Measurements from ENCODE around the gene BCL2A1. TPM values are rescaled to one million over a fixed set of nuclear protein-coding genes. Genes with fewer than 3 reads are reported as not detected.
"Not testable (repeated sequence)": the region's sequence is repeated elsewhere in the genome, so short reads cannot be mapped to it uniquely, and the experiment has no call there.

The BCL2A1 gene
- polyA plus RNA-seq, 6 donors from 2014 or later = 30.9 to 58.4 (median 44.4) TPM

- Mint-ChIP-seq H3K27me3 (peaks cover 0 to 5% (median 4%) of the 10 kb centered on the region in 3 donors), H3K4me1 (peaks cover 8 to 13% (median 11%) of the 10 kb centered on the region in 3 donors), H3K9me3 (peaks cover 0 to 1% (median 0%) of the 10 kb centered on the region in 7 donors), H3K27ac (peak overlapping the region in 2 of 6 donors; percentile 25 to 73), H3K4me3 (no peak overlapping the region), H3K36me3 (no peaks in the 10 kb centered on the region)
- ATAC-seq (ENCODE audit: low read depth in 2 of 2) (peak; percentile 41), DNase-seq (no peak)
Measured at GRCh38 chr15:79948095-79948695, 22.8 kb downstream of the BCL2A1 start.

- peaks cover 4 to 13% (median 8%) of the 10 kb centered on the region in 3 donors for H3K27me3 Mint-ChIP-seq
- H3K4me3 Mint-ChIP-seq = no peak overlapping the region
- ATAC-seq (ENCODE audit: low read depth in 2 of 2) = no peak
Measured at GRCh38 chr15:79947009-79947408, 24.0 kb downstream of the BCL2A1 start.

GRCh38 chr15:79944622-79945021 lies 26.4 kb downstream of the BCL2A1 start:
- no peak for DNase-seq
- Mint-ChIP-seq H3K27ac (no peak overlapping the region), H3K27me3 (peaks cover 11 to 18% (median 12%) of the 10 kb centered on the region in 3 donors), H3K9me3 (peaks cover 0 to 1% (median 0%) of the 10 kb centered on the region in 7 donors), H3K4me1 (peaks cover 7 to 13% (median 10%) of the 10 kb centered on the region in 3 donors), H3K36me3 (no peaks in the 10 kb centered on the region), H3K4me3 (no peak overlapping the region)
- no peak for ATAC-seq (ENCODE audit: low read depth in 2 of 2)

More at GRCh38 chr15:79947009-79947408, 24.0 kb downstream of the BCL2A1 start:
- Mint-ChIP-seq H3K4me1 (peaks cover 7 to 13% (median 10%) of the 10 kb centered on the region in 3 donors), H3K27ac (peak overlapping the region in 1 of 6 donors; percentile 7), H3K36me3 (no peaks in the 10 kb centered on the region), H3K9me3 (peaks cover 0 to 1% (median 0%) of the 10 kb centered on the region in 7 donors)
- DNase-seq = no peak

GRCh38 chr15:79943820-79944219 lies 27.2 kb downstream of the BCL2A1 start:
- H3K4me1 Mint-ChIP-seq = peaks cover 7 to 12% (median 10%) of the 10 kb centered on the region in 3 donors
- H3K36me3 Mint-ChIP-seq = no peaks in the 10 kb centered on the region
- no peak overlapping the region for H3K27ac Mint-ChIP-seq
- DNase-seq (no peak), ATAC-seq (ENCODE audit: low read depth in 2 of 2) (no peak)
- H3K9me3 Mint-ChIP-seq = peaks cover 0 to 4% (median 0%) of the 10 kb centered on the region in 7 donors
- H3K4me3 Mint-ChIP-seq = no peak overlapping the region
- H3K27me3 Mint-ChIP-seq = peaks cover 11 to 24% (median 18%) of the 10 kb centered on the region in 3 donors

- no peak for ATAC-seq (ENCODE audit: low read depth in 2 of 2)
- no peak for DNase-seq
- peaks cover 11 to 20% (median 18%) of the 10 kb centered on the region in 3 donors for H3K27me3 Mint-ChIP-seq
- no peaks in the 10 kb centered on the region for H3K36me3 Mint-ChIP-seq
- peaks cover 0 to 4% (median 0%) of the 10 kb centered on the region in 7 donors for H3K9me3 Mint-ChIP-seq
- H3K4me3 Mint-ChIP-seq = no peak overlapping the region
- H3K27ac Mint-ChIP-seq = no peak overlapping the region
- peaks cover 3 to 6% (median 4%) of the 10 kb centered on the region in 3 donors for H3K4me1 Mint-ChIP-seq
Measured at GRCh38 chr15:79942741-79943481, 28.1 kb downstream of the BCL2A1 start.

- Mint-ChIP-seq H3K27ac (no peak overlapping the region), H3K9me3 (peaks cover 0 to 4% (median 0%) of the 10 kb centered on the region in 7 donors), H3K27me3 (peaks cover 6 to 30% (median 18%) of the 10 kb centered on the region in 3 donors), H3K4me3 (no peak overlapping the region), H3K4me1 (no peaks in the 10 kb centered on the region), H3K36me3 (no peaks in the 10 kb centered on the region)
- ATAC-seq (ENCODE audit: low read depth in 2 of 2) (no peak), DNase-seq (no peak)
Measured at GRCh38 chr15:79939399-79939798, 31.6 kb downstream of the BCL2A1 start.

GRCh38 chr15:79938143-79938542 lies 32.9 kb downstream of the BCL2A1 start:
- Mint-ChIP-seq H3K9me3 (peaks cover 0 to 4% (median 0%) of the 10 kb centered on the region in 7 donors), H3K27ac (no peak overlapping the region), H3K4me3 (no peak overlapping the region), H3K36me3 (no peaks in the 10 kb centered on the region), H3K4me1 (no peaks in the 10 kb centered on the region), H3K27me3 (peaks cover 6 to 36% (median 18%) of the 10 kb centered on the region in 3 donors)
- no peak for DNase-seq
- ATAC-seq (ENCODE audit: low read depth in 2 of 2) = no peak

GRCh38 chr15:79935556-79936201 lies 35.3 kb downstream of the BCL2A1 start:
- not testable (repeated sequence) for H3K27ac Mint-ChIP-seq; ATAC-seq (ENCODE audit: low read depth in 2 of 2); H3K36me3 Mint-ChIP-seq

GRCh38 chr15:79933231-79933630 lies 37.8 kb downstream of the BCL2A1 start:
- no peaks in the 10 kb centered on the region for H3K4me1 Mint-ChIP-seq
- H3K36me3 Mint-ChIP-seq = no peaks in the 10 kb centered on the region

More at GRCh38 chr15:79935556-79936201, 35.3 kb downstream of the BCL2A1 start:
- peaks cover 14 to 37% (median 32%) of the 10 kb centered on the region in 3 donors for H3K27me3 Mint-ChIP-seq
- not testable (repeated sequence) for H3K9me3 Mint-ChIP-seq, DNase-seq, H3K4me3 Mint-ChIP-seq, H3K4me1 Mint-ChIP-seq

GRCh38 chr15:79932447-79932846 lies 38.5 kb downstream of the BCL2A1 start:
- Mint-ChIP-seq H3K36me3 (no peaks in the 10 kb centered on the region), H3K4me3 (no peak overlapping the region), H3K27ac (no peak overlapping the region), H3K4me1 (no peaks in the 10 kb centered on the region), H3K9me3 (peaks cover 0 to 4% (median 0%) of the 10 kb centered on the region in 7 donors), H3K27me3 (peaks cover 27 to 34% (median 32%) of the 10 kb centered on the region in 3 donors)
- ATAC-seq (ENCODE audit: low read depth in 2 of 2) = no peak
- no peak for DNase-seq

More at GRCh38 chr15:79933231-79933630, 37.8 kb downstream of the BCL2A1 start:
- no peak overlapping the region for H3K27ac Mint-ChIP-seq
- DNase-seq (no peak), ATAC-seq (ENCODE audit: low read depth in 2 of 2) (no peak)
- peaks cover 0 to 4% (median 0%) of the 10 kb centered on the region in 7 donors for H3K9me3 Mint-ChIP-seq
- peaks cover 27 to 34% (median 32%) of the 10 kb centered on the region in 3 donors for H3K27me3 Mint-ChIP-seq
- H3K4me3 Mint-ChIP-seq = no peak overlapping the region

- DNase-seq (no peak), ATAC-seq (ENCODE audit: low read depth in 2 of 2) (no peak)
- Mint-ChIP-seq H3K4me1 (no peaks in the 10 kb centered on the region), H3K27me3 (peaks cover 27 to 32% (median 29%) of the 10 kb centered on the region in 3 donors), H3K27ac (no peak overlapping the region), H3K4me3 (no peak overlapping the region), H3K9me3 (peaks cover 0 to 4% (median 0%) of the 10 kb centered on the region in 7 donors), H3K36me3 (no peaks in the 10 kb centered on the region)
Measured at GRCh38 chr15:79930516-79930915, 40.5 kb downstream of the BCL2A1 start.

GRCh38 chr15:79929412-79929811 lies 41.6 kb downstream of the BCL2A1 start:
- Mint-ChIP-seq H3K4me3 (no peak overlapping the region), H3K36me3 (no peaks in the 10 kb centered on the region), H3K9me3 (peaks cover 0 to 4% (median 0%) of the 10 kb centered on the region in 7 donors), H3K4me1 (no peaks in the 10 kb centered on the region), H3K27me3 (peaks cover 25 to 32% (median 27%) of the 10 kb centered on the region in 3 donors), H3K27ac (peak overlapping the region in 2 of 6 donors; percentile 33 to 46)
- no peak for ATAC-seq (ENCODE audit: low read depth in 2 of 2)
- DNase-seq = no peak

- not testable (repeated sequence) for H3K36me3 Mint-ChIP-seq; ATAC-seq (ENCODE audit: low read depth in 2 of 2); DNase-seq; H3K27ac Mint-ChIP-seq
- H3K4me1 Mint-ChIP-seq = peaks cover 22 to 26% (median 25%) of the 10 kb centered on the region in 3 donors
- H3K9me3 Mint-ChIP-seq = peaks cover 4 to 15% (median 9%) of the 10 kb centered on the region in 7 donors
- peak overlapping the region in 1 of 8 donors; percentile 56 for H3K4me3 Mint-ChIP-seq
- H3K27me3 Mint-ChIP-seq = peaks cover 6 to 18% (median 14%) of the 10 kb centered on the region in 3 donors
Measured at GRCh38 chr15:79926116-79926515, 44.9 kb downstream of the BCL2A1 start.
